Measurements from ENCODE around the gene PTCH2. TPM values are rescaled to one million over a fixed set of nuclear protein-coding genes. Genes with fewer than 3 reads are reported as not detected.

The PTCH2 gene
- total RNA-seq, 1 experiment from 2014 or later = 0.79 TPM

- Mint-ChIP-seq H3K27ac (ENCODE audit: low read depth, unreplicated experiment) (no peak overlapping the region), H3K4me1 (ENCODE audit: insufficient read depth, unreplicated experiment) (peaks cover 7% of the 10 kb centered on the region), H3K27me3 (ENCODE audit: insufficient read depth, unreplicated experiment) (no peaks in the 10 kb centered on the region), H3K36me3 (ENCODE audit: insufficient read depth, unreplicated experiment) (peaks cover 5% of the 10 kb centered on the region), H3K9me3 (ENCODE audit: unreplicated experiment) (no peaks in the 10 kb centered on the region), H3K4me3 (ENCODE audit: unreplicated experiment) (no peak overlapping the region)
- DNase-seq (ENCODE audit: unreplicated experiment) = no peak
- TF ChIP-seq, protein P1, sequence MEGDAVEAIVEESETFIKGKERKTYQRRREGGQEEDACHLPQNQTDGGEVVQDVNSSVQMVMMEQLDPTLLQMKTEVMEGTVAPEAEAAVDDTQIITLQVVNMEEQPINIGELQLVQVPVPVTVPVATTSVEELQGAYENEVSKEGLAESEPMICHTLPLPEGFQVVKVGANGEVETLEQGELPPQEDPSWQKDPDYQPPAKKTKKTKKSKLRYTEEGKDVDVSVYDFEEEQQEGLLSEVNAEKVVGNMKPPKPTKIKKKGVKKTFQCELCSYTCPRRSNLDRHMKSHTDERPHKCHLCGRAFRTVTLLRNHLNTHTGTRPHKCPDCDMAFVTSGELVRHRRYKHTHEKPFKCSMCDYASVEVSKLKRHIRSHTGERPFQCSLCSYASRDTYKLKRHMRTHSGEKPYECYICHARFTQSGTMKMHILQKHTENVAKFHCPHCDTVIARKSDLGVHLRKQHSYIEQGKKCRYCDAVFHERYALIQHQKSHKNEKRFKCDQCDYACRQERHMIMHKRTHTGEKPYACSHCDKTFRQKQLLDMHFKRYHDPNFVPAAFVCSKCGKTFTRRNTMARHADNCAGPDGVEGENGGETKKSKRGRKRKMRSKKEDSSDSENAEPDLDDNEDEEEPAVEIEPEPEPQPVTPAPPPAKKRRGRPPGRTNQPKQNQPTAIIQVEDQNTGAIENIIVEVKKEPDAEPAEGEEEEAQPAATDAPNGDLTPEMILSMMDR (IDR thresholded peaks at IDR 0.05; ENCODE audit: unreplicated experiment) = no peak
- POLR2A ChIA-PET = interaction anchor here (4.2 kb wide), 1 partner anchor 11 kb away, joined by 36 read pairs; the partner anchor contains the start of gene RPS8
- intact Hi-C loops (cut with micrococcal nuclease) = no loop called here
- CTCF ChIA-PET = interaction anchor here (1.4 to 1.5 kb wide), 2 partner anchors 10 to 520 kb away, joined by 3 read pairs; no protein-coding TSS in a partner anchor
- no TSS peak for BruUV-seq (replicated peaks)
Measured at GRCh38 chr1:44787506-44787905, 55.5 kb downstream of the PTCH2 start.

GRCh38 chr1:44786841-44787426 is 56.1 kb downstream of the PTCH2 start:
- CTCF ChIA-PET = interaction anchor here (1.4 kb wide), 1 partner anchor 9 kb away, joined by 3 read pairs; no protein-coding TSS in a partner anchor
- H3K4me1 Mint-ChIP-seq (ENCODE audit: insufficient read depth, unreplicated experiment) = peaks cover 7% of the 10 kb centered on the region
- peaks cover 10% of the 10 kb centered on the region for H3K36me3 Mint-ChIP-seq (ENCODE audit: insufficient read depth, unreplicated experiment)
- BruUV-seq (replicated peaks) = no TSS peak
- no peak overlapping the region for H3K4me3 Mint-ChIP-seq (ENCODE audit: unreplicated experiment)
- TF ChIP-seq, protein P1 (IDR thresholded peaks at IDR 0.05; ENCODE audit: unreplicated experiment) = no peak
- no peaks in the 10 kb centered on the region for H3K27me3 Mint-ChIP-seq (ENCODE audit: insufficient read depth, unreplicated experiment)
- POLR2A ChIA-PET = interaction anchor here (0.7 kb wide), 1 partner anchor 9 kb away, joined by 3 read pairs; no protein-coding TSS in a partner anchor
- DNase-seq (ENCODE audit: unreplicated experiment) = no peak
- no peaks in the 10 kb centered on the region for H3K9me3 Mint-ChIP-seq (ENCODE audit: unreplicated experiment)
- H3K27ac Mint-ChIP-seq (ENCODE audit: low read depth, unreplicated experiment) = peak overlapping the region; percentile 46
- intact Hi-C loops (cut with micrococcal nuclease) = loop anchor here (1.0 kb wide), 1 partner anchor 32 kb away; no protein-coding TSS in a partner anchor

- Mint-ChIP-seq H3K4me3 (ENCODE audit: unreplicated experiment) (peak overlapping the region; percentile 58), H3K9me3 (ENCODE audit: unreplicated experiment) (no peaks in the 10 kb centered on the region), H3K36me3 (ENCODE audit: insufficient read depth, unreplicated experiment) (peaks cover 17% of the 10 kb centered on the region), H3K27me3 (ENCODE audit: insufficient read depth, unreplicated experiment) (no peaks in the 10 kb centered on the region), H3K27ac (ENCODE audit: low read depth, unreplicated experiment) (peak overlapping the region; percentile 46), H3K4me1 (ENCODE audit: insufficient read depth, unreplicated experiment) (peaks cover 7% of the 10 kb centered on the region)
- no TSS peak for BruUV-seq (replicated peaks)
- ChIA-PET CTCF (interaction anchor here (0.6 to 1.4 kb wide), 4 partner anchors 8 to 55 kb away, joined by 3 to 7 read pairs (median 4); no protein-coding TSS in a partner anchor), POLR2A (interaction anchor here (0.7 kb wide), 1 partner anchor 9 kb away, joined by 3 read pairs; no protein-coding TSS in a partner anchor)
- peak; percentile 68 for DNase-seq (ENCODE audit: unreplicated experiment)
- TF ChIP-seq, protein P1 (IDR thresholded peaks at IDR 0.05; ENCODE audit: unreplicated experiment) = peak; percentile 93
- intact Hi-C loops (cut with micrococcal nuclease) = loop anchor here (1.0 kb wide), 1 partner anchor 33 kb away; no protein-coding TSS in a partner anchor
Measured at GRCh38 chr1:44786138-44786840, 56.8 kb downstream of the PTCH2 start.

Data from MCF 10A (cell line).